Measurements from ENCODE around the gene SDC3.
A peak's percentile ranks its signal among the peaks of the same experiment; 100 is the strongest.

The SDC3 gene

DNA sequence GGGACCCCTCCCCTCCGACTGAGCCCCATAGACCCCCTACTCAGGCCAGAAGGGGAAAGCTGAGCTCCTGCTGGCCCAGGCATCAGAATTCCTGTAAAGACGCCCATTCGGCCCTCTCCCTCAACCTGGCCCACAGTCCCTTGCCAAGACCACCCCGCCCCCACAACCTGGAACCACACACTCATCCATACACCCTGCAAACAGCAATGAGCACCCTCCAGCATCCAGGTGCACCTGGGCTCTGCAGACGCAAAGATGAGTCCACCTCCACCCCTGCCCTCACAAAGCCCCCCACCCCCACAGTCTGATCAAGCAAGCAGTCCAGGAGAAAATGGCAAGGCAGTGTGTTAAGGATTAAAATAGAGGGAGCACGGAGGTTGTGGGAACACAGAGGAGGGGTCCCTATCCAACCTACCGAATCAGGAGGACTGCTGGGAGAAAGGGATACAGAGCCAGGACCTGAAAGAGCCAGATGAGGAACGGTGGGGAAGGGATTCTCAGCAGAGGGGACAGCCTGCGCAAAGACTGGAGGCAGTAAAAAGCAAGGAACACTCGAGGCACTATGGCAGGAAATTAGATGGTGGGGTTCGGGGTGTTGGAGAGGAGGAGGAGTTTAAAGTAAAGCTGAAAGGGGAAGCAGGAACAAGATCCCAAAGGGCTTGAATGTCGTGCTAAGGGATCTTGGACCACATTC is 83.7 kb downstream of the SDC3 start:
- TF ChIP-seq POLR2AphosphoS5 (IDR thresholded peaks at IDR 0.05; ENCODE audit: low read depth, low read length): no peak
- no peak for TF ChIP-seq FOXP2 (optimal IDR thresholded peaks at IDR 0.05; ENCODE audit: borderline replicate concordance, extremely low read depth, extremely low read length, insufficient read depth)
- TF ChIP-seq TAF1 (IDR thresholded peaks at IDR 0.05; ENCODE audit: borderline replicate concordance, insufficient read depth, low read length): no peak
- TF ChIP-seq, protein P1, sequence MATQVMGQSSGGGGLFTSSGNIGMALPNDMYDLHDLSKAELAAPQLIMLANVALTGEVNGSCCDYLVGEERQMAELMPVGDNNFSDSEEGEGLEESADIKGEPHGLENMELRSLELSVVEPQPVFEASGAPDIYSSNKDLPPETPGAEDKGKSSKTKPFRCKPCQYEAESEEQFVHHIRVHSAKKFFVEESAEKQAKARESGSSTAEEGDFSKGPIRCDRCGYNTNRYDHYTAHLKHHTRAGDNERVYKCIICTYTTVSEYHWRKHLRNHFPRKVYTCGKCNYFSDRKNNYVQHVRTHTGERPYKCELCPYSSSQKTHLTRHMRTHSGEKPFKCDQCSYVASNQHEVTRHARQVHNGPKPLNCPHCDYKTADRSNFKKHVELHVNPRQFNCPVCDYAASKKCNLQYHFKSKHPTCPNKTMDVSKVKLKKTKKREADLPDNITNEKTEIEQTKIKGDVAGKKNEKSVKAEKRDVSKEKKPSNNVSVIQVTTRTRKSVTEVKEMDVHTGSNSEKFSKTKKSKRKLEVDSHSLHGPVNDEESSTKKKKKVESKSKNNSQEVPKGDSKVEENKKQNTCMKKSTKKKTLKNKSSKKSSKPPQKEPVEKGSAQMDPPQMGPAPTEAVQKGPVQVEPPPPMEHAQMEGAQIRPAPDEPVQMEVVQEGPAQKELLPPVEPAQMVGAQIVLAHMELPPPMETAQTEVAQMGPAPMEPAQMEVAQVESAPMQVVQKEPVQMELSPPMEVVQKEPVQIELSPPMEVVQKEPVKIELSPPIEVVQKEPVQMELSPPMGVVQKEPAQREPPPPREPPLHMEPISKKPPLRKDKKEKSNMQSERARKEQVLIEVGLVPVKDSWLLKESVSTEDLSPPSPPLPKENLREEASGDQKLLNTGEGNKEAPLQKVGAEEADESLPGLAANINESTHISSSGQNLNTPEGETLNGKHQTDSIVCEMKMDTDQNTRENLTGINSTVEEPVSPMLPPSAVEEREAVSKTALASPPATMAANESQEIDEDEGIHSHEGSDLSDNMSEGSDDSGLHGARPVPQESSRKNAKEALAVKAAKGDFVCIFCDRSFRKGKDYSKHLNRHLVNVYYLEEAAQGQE (IDR thresholded peaks at IDR 0.05; ENCODE audit: insufficient read depth in 1 of 2, low read depth in 2 of 2, low read length in 2 of 2): no peak
- TF ChIP-seq SIN3A (IDR thresholded peaks at IDR 0.05; ENCODE audit: borderline replicate concordance, insufficient read depth, low read length): no peak

DNA sequence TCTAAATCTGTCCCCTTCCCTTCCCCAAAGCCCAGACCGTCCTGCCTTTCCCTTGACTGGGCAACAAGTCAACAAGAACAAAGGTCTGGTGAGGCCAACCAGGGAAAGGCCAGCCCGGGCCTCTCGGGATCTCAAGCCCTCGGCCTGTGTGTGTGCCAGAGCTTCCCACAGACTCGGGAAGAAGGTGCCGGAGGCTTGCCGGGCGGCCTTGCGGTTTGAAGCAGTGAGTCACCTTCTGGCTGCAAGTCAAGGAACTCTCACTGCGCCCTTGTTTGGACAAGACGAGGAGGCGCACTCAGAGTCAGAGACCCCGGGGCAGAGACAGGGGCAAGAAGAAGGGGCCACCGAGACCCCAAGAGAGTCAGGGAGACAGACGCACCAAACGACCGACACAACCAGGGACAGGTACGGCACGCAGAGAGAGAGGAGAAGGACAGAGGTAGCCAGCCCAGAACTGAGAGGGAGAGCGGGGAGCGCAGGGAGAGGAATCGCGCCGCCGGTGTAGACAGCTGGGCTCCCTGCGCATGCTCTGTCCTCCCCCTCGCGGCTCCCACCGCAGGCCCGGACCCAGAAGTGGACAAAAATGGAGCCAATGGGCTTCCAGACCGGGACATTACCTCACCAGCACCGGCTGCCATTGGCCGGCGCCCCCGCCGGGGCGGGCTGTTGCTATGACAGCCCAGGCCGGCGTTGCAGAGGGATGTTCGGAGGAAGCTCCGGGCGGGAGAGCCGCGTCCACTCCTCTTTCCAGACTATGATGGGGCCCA is 84.4 kb downstream of the SDC3 start:
- TF ChIP-seq SIN3A (IDR thresholded peaks at IDR 0.05; ENCODE audit: borderline replicate concordance, insufficient read depth, low read length) (no peak), TAF1 (IDR thresholded peaks at IDR 0.05; ENCODE audit: borderline replicate concordance, insufficient read depth, low read length) (no peak), FOXP2 (optimal IDR thresholded peaks at IDR 0.05; ENCODE audit: borderline replicate concordance, extremely low read depth, extremely low read length, insufficient read depth) (peak; percentile 41), POLR2AphosphoS5 (IDR thresholded peaks at IDR 0.05; ENCODE audit: low read depth, low read length) (0 out of 2 replicates have a peak, but pooled peaks have one; percentile 48)
- TF ChIP-seq, protein P1 (IDR thresholded peaks at IDR 0.05; ENCODE audit: insufficient read depth in 1 of 2, low read depth in 2 of 2, low read length in 2 of 2): peak in 1 of 2 experiments; percentile 43; a peak in 1 of 4 replicates

DNA sequence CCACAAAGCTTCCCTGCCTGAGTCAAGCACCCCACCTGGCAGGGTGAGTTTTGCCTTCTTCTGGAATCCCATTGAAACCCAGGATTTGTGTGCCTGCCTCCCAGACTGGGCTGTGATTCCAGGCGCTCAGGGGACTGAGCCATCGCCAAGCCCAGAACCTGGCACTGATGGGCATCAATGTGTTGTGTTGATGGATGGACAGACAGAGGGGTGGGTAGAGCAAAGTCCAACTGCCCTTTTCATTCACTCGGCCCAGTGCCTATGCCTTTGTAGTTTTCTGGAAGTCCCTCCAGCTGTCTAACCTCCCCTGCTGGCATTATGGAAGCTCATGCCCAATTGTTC is 85.0 kb downstream of the SDC3 start:
- no peak for TF ChIP-seq TAF1 (IDR thresholded peaks at IDR 0.05; ENCODE audit: borderline replicate concordance, insufficient read depth, low read length)
- no peak for TF ChIP-seq POLR2AphosphoS5 (IDR thresholded peaks at IDR 0.05; ENCODE audit: low read depth, low read length)
- no peak for TF ChIP-seq SIN3A (IDR thresholded peaks at IDR 0.05; ENCODE audit: borderline replicate concordance, insufficient read depth, low read length)
- TF ChIP-seq, protein P1 (IDR thresholded peaks at IDR 0.05; ENCODE audit: insufficient read depth in 1 of 2, low read depth in 2 of 2, low read length in 2 of 2): no peak
- TF ChIP-seq FOXP2 (optimal IDR thresholded peaks at IDR 0.05; ENCODE audit: borderline replicate concordance, extremely low read depth, extremely low read length, insufficient read depth): no peak

DNA sequence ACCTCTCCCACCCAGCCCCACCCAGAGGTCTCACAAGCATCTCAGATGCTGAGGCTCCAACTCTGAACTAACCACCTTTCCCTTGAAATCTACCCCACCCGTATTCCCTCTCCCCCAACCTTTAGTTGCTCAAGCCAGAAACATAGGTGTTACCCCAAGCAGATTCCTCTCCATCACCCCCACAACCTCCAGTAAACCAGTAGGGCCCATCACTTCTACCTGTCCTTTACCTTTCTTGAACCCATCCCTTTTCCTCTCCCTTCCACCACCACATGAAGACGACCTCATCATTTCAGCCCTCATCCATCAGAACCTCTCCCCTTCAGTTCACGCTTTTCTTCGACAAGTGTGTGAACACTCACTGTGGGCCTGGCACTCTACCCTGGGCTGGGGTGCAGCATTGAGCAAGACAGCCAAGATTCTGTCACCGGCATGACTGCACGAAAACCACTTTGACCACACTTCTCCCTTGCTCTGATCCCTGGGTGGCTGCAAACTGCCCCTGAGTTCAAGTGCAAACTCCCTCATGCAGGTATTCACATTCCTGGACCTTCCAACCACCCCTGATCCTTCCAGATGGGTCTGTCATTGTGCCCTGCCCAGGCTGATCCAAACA is 85.5 kb downstream of the SDC3 start:
- no peak for TF ChIP-seq FOXP2 (optimal IDR thresholded peaks at IDR 0.05; ENCODE audit: borderline replicate concordance, extremely low read depth, extremely low read length, insufficient read depth)
- no peak for TF ChIP-seq SIN3A (IDR thresholded peaks at IDR 0.05; ENCODE audit: borderline replicate concordance, insufficient read depth, low read length)
- no peak for TF ChIP-seq POLR2AphosphoS5 (IDR thresholded peaks at IDR 0.05; ENCODE audit: low read depth, low read length)
- no peak for TF ChIP-seq TAF1 (IDR thresholded peaks at IDR 0.05; ENCODE audit: borderline replicate concordance, insufficient read depth, low read length)
- TF ChIP-seq, protein P1 (IDR thresholded peaks at IDR 0.05; ENCODE audit: insufficient read depth in 1 of 2, low read depth in 2 of 2, low read length in 2 of 2): no peak

All from PFSK-1 (cell line).